ENCODE measurements around the gene MT1E.
"Not testable (repeated sequence)": the region's sequence is repeated elsewhere in the genome, so short reads cannot be mapped to it uniquely, and the experiment has no call there.

Gene MT1E

DNA sequence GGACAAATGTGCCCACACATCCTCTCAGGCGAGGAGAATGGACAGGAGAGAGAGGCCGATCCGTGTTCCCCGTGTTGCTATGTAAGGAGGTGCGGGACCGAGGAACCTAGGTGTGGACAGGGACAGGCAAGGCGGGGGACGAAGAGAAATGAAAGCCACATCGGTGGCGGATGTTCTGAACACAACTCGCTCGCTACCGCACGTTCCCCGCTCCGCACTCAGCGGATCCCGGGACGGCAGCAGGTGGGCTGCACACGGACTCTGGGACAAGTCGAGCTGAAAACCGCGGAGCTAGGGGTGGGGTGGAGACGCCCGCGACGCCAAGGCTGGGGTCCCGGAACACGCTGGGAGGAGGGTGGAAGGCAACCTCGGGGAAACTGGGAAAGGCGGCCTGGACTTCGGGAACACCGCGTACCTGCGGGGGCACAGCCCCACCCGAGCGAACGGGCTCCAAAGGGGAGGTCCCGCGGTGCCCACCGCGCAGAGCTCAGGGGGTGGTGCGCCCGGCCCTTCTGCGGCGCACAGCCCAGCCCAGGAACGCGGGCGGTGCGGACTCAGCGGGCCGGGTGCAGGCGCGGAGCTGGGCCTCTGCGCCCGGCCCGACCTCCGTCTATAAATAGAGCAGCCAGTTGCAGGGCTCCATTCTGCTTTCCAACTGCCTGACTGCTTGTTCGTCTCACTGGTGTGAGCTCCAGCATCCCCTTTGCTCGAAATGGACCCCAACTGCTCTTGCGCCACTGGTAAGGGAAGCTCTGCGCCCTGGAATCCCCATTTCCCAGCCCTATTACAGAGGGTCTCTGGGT, at the start of gene MT1E:
Gene MT1E, plus strand, starts transcription at position 642 of the 803 bp plus-strand sequence. Its CDS starts 71 bp downstream, at position 713.
- peak within 1 kb of the TSS; percentile 96 for H3K27ac Mint-ChIP-seq
- peaks cover 6% of the 10 kb centered on the region for H3K27me3 Mint-ChIP-seq (ENCODE audit: low read depth)
- peak; percentile 71 for DNase-seq (ENCODE audit: low spot score)
- H3K4me3 Mint-ChIP-seq: peak within 1 kb of the TSS; percentile 99
- peaks cover 28% of the 10 kb centered on the region for H3K4me1 Mint-ChIP-seq (ENCODE audit: low read depth)
- H3K36me3 Mint-ChIP-seq (ENCODE audit: low read depth): no peaks in the 10 kb centered on the region
- no peaks in the 10 kb centered on the region for H3K9me3 Mint-ChIP-seq

- H3K9me3 Mint-ChIP-seq: peaks cover 10% of the 10 kb centered on the region
- no peak overlapping the region for H3K27ac Mint-ChIP-seq
- DNase-seq (ENCODE audit: low spot score): peak; percentile 80
- peaks cover 6% of the 10 kb centered on the region for H3K4me1 Mint-ChIP-seq (ENCODE audit: low read depth)
- H3K27me3 Mint-ChIP-seq (ENCODE audit: low read depth): peaks cover 11% of the 10 kb centered on the region
- no peak overlapping the region for H3K4me3 Mint-ChIP-seq
- H3K36me3 Mint-ChIP-seq (ENCODE audit: low read depth): no peaks in the 10 kb centered on the region
Measured at GRCh38 chr16:56576585-56577299, 48.8 kb upstream of the MT1E start.

DNA sequence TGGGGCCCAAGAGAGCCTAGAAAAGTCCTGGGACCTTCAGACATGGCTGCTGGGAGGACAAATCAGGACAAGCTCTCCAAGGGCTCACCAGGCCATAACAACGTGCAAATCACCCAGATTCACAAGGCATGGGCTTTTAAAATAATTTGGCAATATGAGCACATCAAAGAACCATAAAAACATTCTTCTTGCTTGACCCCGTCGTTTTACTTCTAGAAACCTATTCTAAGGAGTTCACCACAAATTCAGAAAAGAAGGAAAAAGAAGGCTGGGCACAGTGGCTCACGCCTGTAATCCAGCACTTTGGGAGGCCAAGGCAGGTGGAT, 48.3 kb upstream of the MT1E start:
- Mint-ChIP-seq H3K9me3 (peaks cover 10% of the 10 kb centered on the region), H3K27me3 (ENCODE audit: low read depth) (peaks cover 12% of the 10 kb centered on the region), H3K36me3 (ENCODE audit: low read depth) (no peaks in the 10 kb centered on the region), H3K27ac (no peak overlapping the region), H3K4me3 (no peak overlapping the region), H3K4me1 (ENCODE audit: low read depth) (peaks cover 6% of the 10 kb centered on the region)
- no peak for DNase-seq (ENCODE audit: low spot score)

- H3K27me3 Mint-ChIP-seq (ENCODE audit: low read depth): peaks cover 17% of the 10 kb centered on the region
- H3K27ac Mint-ChIP-seq: no peak overlapping the region
- no peak for DNase-seq (ENCODE audit: low spot score)
- H3K9me3 Mint-ChIP-seq: no peaks in the 10 kb centered on the region
- peaks cover 6% of the 10 kb centered on the region for H3K4me1 Mint-ChIP-seq (ENCODE audit: low read depth)
- no peaks in the 10 kb centered on the region for H3K36me3 Mint-ChIP-seq (ENCODE audit: low read depth)
- H3K4me3 Mint-ChIP-seq: no peak overlapping the region
Measured at GRCh38 chr16:56580391-56581048, 45.1 kb upstream of the MT1E start.

GRCh38 chr16:56582911-56583310, 42.7 kb upstream of the MT1E start:
- H3K4me1 Mint-ChIP-seq (ENCODE audit: low read depth); H3K9me3 Mint-ChIP-seq; H3K27ac Mint-ChIP-seq; H3K4me3 Mint-ChIP-seq; H3K36me3 Mint-ChIP-seq (ENCODE audit: low read depth); DNase-seq (ENCODE audit: low spot score): not testable (repeated sequence)
- H3K27me3 Mint-ChIP-seq (ENCODE audit: low read depth): peaks cover 26% of the 10 kb centered on the region

- H3K27ac Mint-ChIP-seq: no peak overlapping the region
- no peaks in the 10 kb centered on the region for H3K4me1 Mint-ChIP-seq (ENCODE audit: low read depth)
- peaks cover 31% of the 10 kb centered on the region for H3K27me3 Mint-ChIP-seq (ENCODE audit: low read depth)
- H3K36me3 Mint-ChIP-seq (ENCODE audit: low read depth): no peaks in the 10 kb centered on the region
- H3K9me3 Mint-ChIP-seq: no peaks in the 10 kb centered on the region
- H3K4me3 Mint-ChIP-seq: no peak overlapping the region
- DNase-seq (ENCODE audit: low spot score): no peak
Measured at GRCh38 chr16:56583351-56584168, 42.0 kb upstream of the MT1E start.

DNA sequence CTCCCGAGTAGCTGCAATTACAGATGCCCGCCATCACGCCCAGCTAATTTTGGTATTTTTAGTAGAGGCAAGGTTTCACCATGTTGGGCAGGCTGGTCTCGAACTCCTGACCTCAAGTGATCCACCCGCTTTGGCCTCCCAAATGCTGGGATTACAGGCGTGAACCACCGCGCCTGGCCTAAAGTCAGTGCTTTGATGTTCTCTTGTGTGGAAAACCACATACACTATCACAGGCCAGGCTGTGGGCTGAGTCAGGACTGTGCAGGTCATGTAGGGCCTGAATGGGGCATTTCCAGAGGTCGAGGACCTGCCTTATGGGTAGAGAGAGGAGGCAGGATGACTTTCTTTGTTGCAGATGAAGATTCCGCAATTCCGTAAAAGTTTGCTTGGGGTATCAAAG, 41.3 kb upstream of the MT1E start:
- Mint-ChIP-seq H3K4me3 (no peak overlapping the region), H3K9me3 (no peaks in the 10 kb centered on the region), H3K4me1 (ENCODE audit: low read depth) (peaks cover 4% of the 10 kb centered on the region), H3K27me3 (ENCODE audit: low read depth) (peaks cover 34% of the 10 kb centered on the region), H3K27ac (no peak overlapping the region), H3K36me3 (ENCODE audit: low read depth) (no peaks in the 10 kb centered on the region)
- no peak for DNase-seq (ENCODE audit: low spot score)

GRCh38 chr16:56588781-56589140, 36.8 kb upstream of the MT1E start:
- no peak overlapping the region for H3K27ac Mint-ChIP-seq
- H3K9me3 Mint-ChIP-seq: no peaks in the 10 kb centered on the region
- no peak for DNase-seq (ENCODE audit: low spot score)
- H3K4me1 Mint-ChIP-seq (ENCODE audit: low read depth): peaks cover 18% of the 10 kb centered on the region
- H3K4me3 Mint-ChIP-seq: peak overlapping the region; percentile 87
- H3K27me3 Mint-ChIP-seq (ENCODE audit: low read depth): peaks cover 41% of the 10 kb centered on the region
- no peaks in the 10 kb centered on the region for H3K36me3 Mint-ChIP-seq (ENCODE audit: low read depth)

- DNase-seq (ENCODE audit: low spot score): peak; percentile 38
- Mint-ChIP-seq H3K9me3 (no peaks in the 10 kb centered on the region), H3K27ac (peak within 1 kb of the TSS; percentile 43), H3K4me1 (ENCODE audit: low read depth) (peaks cover 19% of the 10 kb centered on the region), H3K27me3 (ENCODE audit: low read depth) (peaks cover 38% of the 10 kb centered on the region), H3K4me3 (peak within 1 kb of the TSS; percentile 87), H3K36me3 (ENCODE audit: low read depth) (no peaks in the 10 kb centered on the region)
Measured at GRCh38 chr16:56589141-56590039, 36.2 kb upstream of the MT1E start, which contains the start of gene MT3. Gene MT3, plus strand, starts transcription at chr16:56589528. Its CDS starts 63 bp downstream, at chr16:56589591.

- H3K4me1 Mint-ChIP-seq (ENCODE audit: low read depth): peaks cover 19% of the 10 kb centered on the region
- no peaks in the 10 kb centered on the region for H3K36me3 Mint-ChIP-seq (ENCODE audit: low read depth)
- no peak for DNase-seq (ENCODE audit: low spot score)
- H3K27ac Mint-ChIP-seq: no peak overlapping the region
- no peak overlapping the region for H3K4me3 Mint-ChIP-seq
- peaks cover 36% of the 10 kb centered on the region for H3K27me3 Mint-ChIP-seq (ENCODE audit: low read depth)
- no peaks in the 10 kb centered on the region for H3K9me3 Mint-ChIP-seq
Measured at GRCh38 chr16:56591377-56592060, 34.1 kb upstream of the MT1E start.

DNA sequence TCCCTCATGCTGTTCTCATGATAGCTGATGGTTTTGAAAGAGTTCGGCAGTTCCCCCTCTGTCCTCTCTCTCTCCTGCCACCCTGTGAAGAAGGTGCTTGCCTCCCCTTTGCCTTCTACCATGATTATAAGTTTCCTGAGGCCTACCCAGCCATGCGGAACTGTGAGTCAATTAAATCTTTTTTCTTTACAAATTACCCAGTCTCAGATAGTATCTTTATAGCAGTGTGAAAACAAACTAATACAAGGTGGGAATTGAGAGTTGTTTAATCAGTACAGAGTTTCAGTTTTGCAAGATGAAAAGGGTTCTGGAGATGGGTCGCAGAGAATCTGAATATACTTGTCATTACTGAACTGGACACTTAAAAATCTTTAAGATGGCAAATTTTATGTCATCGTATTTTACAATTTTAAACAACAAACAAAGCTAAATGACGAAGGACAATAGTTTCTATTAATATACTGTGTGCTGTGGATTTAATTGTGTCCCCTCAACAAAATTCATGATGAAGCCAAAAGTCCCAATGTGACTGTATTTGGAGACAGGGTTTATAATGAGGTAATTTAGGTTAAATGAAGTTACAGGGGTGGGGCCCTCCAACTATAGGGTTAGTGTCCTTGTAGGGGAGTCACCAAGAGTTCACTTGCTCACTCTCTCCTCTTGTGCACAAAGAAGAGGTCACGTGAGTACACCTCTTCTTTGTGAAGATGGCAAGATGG, 31.8 kb upstream of the MT1E start:
- no peak overlapping the region for H3K4me3 Mint-ChIP-seq
- H3K9me3 Mint-ChIP-seq: no peaks in the 10 kb centered on the region
- H3K4me1 Mint-ChIP-seq (ENCODE audit: low read depth): peaks cover 26% of the 10 kb centered on the region
- H3K36me3 Mint-ChIP-seq (ENCODE audit: low read depth): no peaks in the 10 kb centered on the region
- DNase-seq (ENCODE audit: low spot score): no peak
- no peak overlapping the region for H3K27ac Mint-ChIP-seq
- H3K27me3 Mint-ChIP-seq (ENCODE audit: low read depth): peaks cover 44% of the 10 kb centered on the region

DNA sequence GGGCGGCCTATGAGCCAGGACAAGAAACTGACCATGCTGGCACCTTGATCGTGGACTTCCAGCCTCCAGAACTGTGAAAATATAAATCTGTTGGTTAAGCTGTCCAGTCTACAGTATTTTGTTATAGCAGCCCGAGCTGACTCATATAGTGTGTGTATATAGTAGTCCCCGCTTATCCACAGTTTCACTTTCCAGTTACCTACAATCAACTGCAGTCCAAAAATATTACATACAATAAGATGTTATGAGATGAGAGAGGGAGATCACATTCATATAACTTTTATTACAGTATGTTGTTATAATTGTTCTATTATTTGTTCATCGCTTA, 31.3 kb upstream of the MT1E start:
- no peak for DNase-seq (ENCODE audit: low spot score)
- Mint-ChIP-seq H3K27ac (no peak overlapping the region), H3K4me3 (no peak overlapping the region), H3K36me3 (ENCODE audit: low read depth) (no peaks in the 10 kb centered on the region), H3K4me1 (ENCODE audit: low read depth) (peaks cover 23% of the 10 kb centered on the region), H3K9me3 (no peaks in the 10 kb centered on the region), H3K27me3 (ENCODE audit: low read depth) (peaks cover 42% of the 10 kb centered on the region)

Data from T-helper 2 cell treated with Interferon-gamma antibody and Interleukin-4, amounts not matched to agents 5 μg/mL and 100 μg/mL, for 36 hours (primary cell).